KG1 (cell line): ENCODE measurements around the gene MTAP.

Experiments used
- DNase-seq: peaks from one replicate; lab custom pipeline; 2025; lab: John Stamatoyannopoulos, UW

Gene MTAP

GRCh38 chr9:21852754-21853153, 50.3 kb downstream of the MTAP start:
- DNase-seq = no peak

- DNase-seq = no peak
Measured at GRCh38 chr9:21853414-21853813, 51.0 kb downstream of the MTAP start.

GRCh38 chr9:21854119-21854518, 51.7 kb downstream of the MTAP start:
- DNase-seq = no peak

- DNase-seq = no peak
Measured at GRCh38 chr9:21854594-21854993, 52.2 kb downstream of the MTAP start.

- DNase-seq = no peak
Measured at GRCh38 chr9:21856301-21857094, 54.1 kb downstream of the MTAP start.

GRCh38 chr9:21862871-21863270, 60.4 kb downstream of the MTAP start:
- no peak for DNase-seq

- DNase-seq = no peak
Measured at GRCh38 chr9:21864505-21864904, 62.1 kb downstream of the MTAP start.

- DNase-seq = no peak
Measured at GRCh38 chr9:21866302-21866701, 63.9 kb downstream of the MTAP start.

GRCh38 chr9:21871256-21871975, 69.0 kb downstream of the MTAP start:
- no peak for DNase-seq

GRCh38 chr9:21872696-21873095, 70.3 kb downstream of the MTAP start:
- DNase-seq = no peak

GRCh38 chr9:21873540-21874221, 71.2 kb downstream of the MTAP start:
- no peak for DNase-seq

GRCh38 chr9:21875893-21876292, 73.5 kb downstream of the MTAP start:
- no peak for DNase-seq

- DNase-seq = no peak
Measured at GRCh38 chr9:21883642-21884041, 81.2 kb downstream of the MTAP start.

- DNase-seq = no peak
Measured at GRCh38 chr9:21889673-21890072, 87.2 kb downstream of the MTAP start.

- no peak for DNase-seq
Measured at GRCh38 chr9:21890696-21891095, 88.3 kb downstream of the MTAP start.

GRCh38 chr9:21901546-21901945, 99.1 kb downstream of the MTAP start:
- DNase-seq = no peak

GRCh38 chr9:21902136-21902535, 99.7 kb downstream of the MTAP start:
- peak; percentile 51 for DNase-seq

GRCh38 chr9:21903380-21903965, 101.0 kb downstream of the MTAP start:
- DNase-seq = no peak

GRCh38 chr9:21904371-21904770, 101.9 kb downstream of the MTAP start:
- DNase-seq = no peak

GRCh38 chr9:21904776-21905175, 102.3 kb downstream of the MTAP start:
- DNase-seq = no peak

- DNase-seq = no peak
Measured at GRCh38 chr9:21906213-21906612, 103.8 kb downstream of the MTAP start.

GRCh38 chr9:21906881-21907280, 104.4 kb downstream of the MTAP start:
- no peak for DNase-seq
